CD4-positive, alpha-beta T cell (primary cell): Measurements from ENCODE around the gene CMC1. TPM values are rescaled to one million over a fixed set of nuclear protein-coding genes. Genes with fewer than 3 reads are reported as not detected.
"Not testable (repeated sequence)": the region's sequence is repeated elsewhere in the genome, so short reads cannot be mapped to it uniquely, and the experiment has no call there.

Experiments used
- ATAC-seq: fragments of 200-7000 bp; cut with Tn5 transposase; one replicate; pipeline ENCODE4 v1.10.0; 2022; ENCODE audit warnings: mild to moderate bottlenecking; ENCODE audit not compliant: poor library complexity
- CTCF ChIA-PET: fragments of 350-600 bp; sonication (Branson Sonifier 250); formaldehyde crosslinking; loops from one replicate; lab custom pipeline; 2021; ENCODE audit warnings: antibody characterized with exemption, inconsistent platforms; lab: Charles Lee
- POLR2A ChIA-PET: fragments of 350-600 bp; sonication (Branson Sonifier 250); formaldehyde crosslinking; loops from one replicate; lab custom pipeline; 2021; ENCODE audit warnings: antibody characterized with exemption, inconsistent platforms; lab: Charles Lee
- DNase-seq, 14 experiments: peaks; one replicate each; pipeline ENCODE4 v3.0.0-alpha.2; 2013 to 2020; ENCODE audit warnings: mixed read lengths in 2 of 14
- H3K27ac ChIP-seq, 2 donors: one replicate each; pipeline versions ENCODE4 v1.5.1 to v1.7.0; 2013; ENCODE audit warnings: low read length in 2 of 2, low read depth in 1 of 2, mild to moderate bottlenecking in 1 of 2
- H3K27me3 ChIP-seq, 2 experiments: 1 replicate in 1 of 2; 2 replicates in 1 of 2; pipeline versions ENCODE4 v1.6.1 to v1.7.0; 2013; ENCODE audit warnings: low read length in 2 of 2, control low read depth in 1 of 2, mild to moderate bottlenecking in 1 of 2, moderate library complexity in 1 of 2; ENCODE audit not compliant: insufficient read depth in 2 of 2, control insufficient read depth in 1 of 2
- H3K36me3 ChIP-seq: one replicate; pipeline ENCODE4 v1.6.1; 2013; ENCODE audit warnings: low read length, control low read depth; ENCODE audit not compliant: insufficient read depth
- H3K4me1 ChIP-seq: one replicate; pipeline ENCODE4 v1.6.1; 2013; ENCODE audit warnings: low read length, control low read depth; ENCODE audit not compliant: insufficient read depth
- H3K4me3 ChIP-seq: one replicate; pipeline ENCODE4 v1.5.1; 2013; ENCODE audit warnings: mild to moderate bottlenecking, low read length, moderate library complexity
- H3K9me3 ChIP-seq, 2 experiments: 1 replicate in 1 of 2; 2 replicates in 1 of 2; pipeline versions ENCODE4 v1.6.1 to v1.7.0; 2013; ENCODE audit warnings: low read length in 2 of 2, mild to moderate bottlenecking in 2 of 2, control low read depth in 1 of 2, moderate library complexity in 1 of 2; ENCODE audit not compliant: control insufficient read depth in 1 of 2, insufficient read depth in 1 of 2
- H3K27ac Mint-ChIP-seq: one replicate; pipeline ENCODE4 v1.8.0; 2020; ENCODE audit warnings: mixed read lengths
- H3K27me3 Mint-ChIP-seq: one replicate; pipeline ENCODE4 v1.8.0; 2021; ENCODE audit warnings: mixed read lengths
- H3K36me3 Mint-ChIP-seq: one replicate; pipeline ENCODE4 v1.8.0; 2021; ENCODE audit warnings: low read depth, mixed read lengths
- H3K4me1 Mint-ChIP-seq: one replicate; pipeline ENCODE4 v1.8.0; 2021; ENCODE audit warnings: low read depth, mixed read lengths
- H3K4me3 Mint-ChIP-seq: one replicate; pipeline ENCODE4 v1.8.0; 2020; ENCODE audit warnings: mild to moderate bottlenecking, mixed read lengths
- H3K9me3 Mint-ChIP-seq: one replicate; pipeline ENCODE4 v1.8.0; 2020; ENCODE audit warnings: mixed read lengths
- CTCF ChIP-seq: fragments of 200-600 bp; IDR thresholded peaks from one replicate; pipeline ENCODE4 v1.8.0; 2022; ENCODE audit warnings: antibody characterized with exemption, mild to moderate bottlenecking
- intact Hi-C, 2 experiments: fragments of 100-400 bp; cut with DNase I in 1 of 2; cut with micrococcal nuclease in 1 of 2; formaldehyde crosslinking; loops; one replicate each; pipeline versions ENCODE4 v1.15.1 to v1.9.0; 2023 to 2025; cut with DNase I, micrococcal nuclease
- total RNA-seq, 174 experiments: library from RNA in 2 of 174; stranded (reverse) in 2 of 174; gene quantifications; one replicate each; pipeline ENCODE4 v1.2.3 and lab custom pipeline; 2021 to 2026

Gene CMC1
- total RNA-seq, 2 experiments from 2014 or later: 5.0 to 6.6 TPM

GRCh38 chr3:28268989-28269388 lies 27.6 kb downstream of the CMC1 start:
- H3K9me3 Mint-ChIP-seq: peaks cover 9% of the 10 kb centered on the region
- H3K27me3 ChIP-seq: no peaks in the 10 kb centered on the region
- peaks cover 82% of the 10 kb centered on the region for H3K36me3 Mint-ChIP-seq
- peaks cover 12 to 14% of the 10 kb centered on the region in 2 experiments for H3K9me3 ChIP-seq
- ATAC-seq: no peak
- ChIA-PET POLR2A (no interaction called here), CTCF (interaction anchor here (1.1 kb wide), 1 partner anchor 15 kb away, joined by 4 read pairs; no protein-coding TSS in a partner anchor)
- peaks cover 22% of the 10 kb centered on the region for H3K36me3 ChIP-seq
- H3K4me3 Mint-ChIP-seq: no peak overlapping the region
- no peaks in the 10 kb centered on the region for H3K4me1 Mint-ChIP-seq
- H3K27ac Mint-ChIP-seq: no peak overlapping the region
- DNase-seq: no peak
- no peaks in the 10 kb centered on the region for H3K27me3 Mint-ChIP-seq
- H3K27ac ChIP-seq: no peak overlapping the region
- no peaks in the 10 kb centered on the region for H3K4me1 ChIP-seq
- H3K4me3 ChIP-seq: no peak overlapping the region
- TF ChIP-seq CTCF: peak; percentile 36
- intact Hi-C loops: no loop called here

GRCh38 chr3:28269884-28270283 lies 28.5 kb downstream of the CMC1 start:
- intact Hi-C loops, H3K4me3 Mint-ChIP-seq, H3K9me3 Mint-ChIP-seq, POLR2A ChIA-PET, H3K27me3 Mint-ChIP-seq, H3K27ac Mint-ChIP-seq, DNase-seq, ATAC-seq, H3K4me1 Mint-ChIP-seq, H3K4me1 ChIP-seq, H3K27me3 ChIP-seq, H3K27ac ChIP-seq, H3K4me3 ChIP-seq: not testable (repeated sequence)
- CTCF ChIA-PET: interaction anchor here (1.1 kb wide), 1 partner anchor 16 kb away, joined by 4 read pairs; no protein-coding TSS in a partner anchor
- Histone ChIP-seq H3K36me3 (peaks cover 22% of the 10 kb centered on the region), H3K9me3 (peaks cover 12 to 18% of the 10 kb centered on the region in 2 experiments)
- peaks cover 83% of the 10 kb centered on the region for H3K36me3 Mint-ChIP-seq

- no peak overlapping the region for H3K4me3 Mint-ChIP-seq
- no peak for DNase-seq
- no peaks in the 10 kb centered on the region for H3K27me3 Mint-ChIP-seq
- TF ChIP-seq CTCF: no peak
- H3K9me3 Mint-ChIP-seq: peaks cover 9% of the 10 kb centered on the region
- H3K27me3 ChIP-seq: no peaks in the 10 kb centered on the region
- no peak for ATAC-seq
- peaks cover 14% of the 10 kb centered on the region for H3K36me3 ChIP-seq
- H3K4me1 ChIP-seq: no peaks in the 10 kb centered on the region
- H3K4me1 Mint-ChIP-seq: peaks cover 5% of the 10 kb centered on the region
- intact Hi-C loops: no loop called here
- H3K27ac ChIP-seq: no peak overlapping the region
- H3K27ac Mint-ChIP-seq: no peak overlapping the region
- ChIA-PET POLR2A (no interaction called here), CTCF (interaction anchor here (1.2 kb wide), 1 partner anchor 10 kb away, joined by 3 read pairs; no protein-coding TSS in a partner anchor)
- peaks cover 80% of the 10 kb centered on the region for H3K36me3 Mint-ChIP-seq
- H3K4me3 ChIP-seq: no peak overlapping the region
- H3K9me3 ChIP-seq: peaks cover 12 to 18% of the 10 kb centered on the region in 2 experiments
Measured at GRCh38 chr3:28273837-28274236, 32.4 kb downstream of the CMC1 start.

GRCh38 chr3:28278918-28279317 lies 37.5 kb downstream of the CMC1 start:
- Mint-ChIP-seq H3K9me3 (peaks cover under 1% of the 10 kb centered on the region), H3K4me3 (no peak overlapping the region), H3K36me3 (peaks cover 29% of the 10 kb centered on the region), H3K27ac (no peak overlapping the region), H3K27me3 (no peaks in the 10 kb centered on the region), H3K4me1 (peaks cover 5% of the 10 kb centered on the region)
- no peaks in the 10 kb centered on the region for H3K27me3 ChIP-seq
- intact Hi-C loops: no loop called here
- H3K4me3 ChIP-seq: no peak overlapping the region
- H3K27ac ChIP-seq: no peak overlapping the region
- ATAC-seq: no peak
- CTCF ChIA-PET: interaction anchor here (1.1 kb wide), 1 partner anchor 11 kb away, joined by 3 read pairs; no protein-coding TSS in a partner anchor
- peaks cover 0 to 5% of the 10 kb centered on the region in 2 experiments for H3K9me3 ChIP-seq
- H3K36me3 ChIP-seq: peaks cover 5% of the 10 kb centered on the region
- H3K4me1 ChIP-seq: no peaks in the 10 kb centered on the region
- POLR2A ChIA-PET: no interaction called here
- no peak for DNase-seq
- TF ChIP-seq CTCF: no peak
